ENCODE data around the gene FAF1. TPM values are rescaled to one million over a fixed set of nuclear protein-coding genes. Genes with fewer than 3 reads are reported as not detected.

Gene FAF1
- total RNA-seq, 2 donors from 2014 or later = 45.8 to 50.1 TPM

DNA sequence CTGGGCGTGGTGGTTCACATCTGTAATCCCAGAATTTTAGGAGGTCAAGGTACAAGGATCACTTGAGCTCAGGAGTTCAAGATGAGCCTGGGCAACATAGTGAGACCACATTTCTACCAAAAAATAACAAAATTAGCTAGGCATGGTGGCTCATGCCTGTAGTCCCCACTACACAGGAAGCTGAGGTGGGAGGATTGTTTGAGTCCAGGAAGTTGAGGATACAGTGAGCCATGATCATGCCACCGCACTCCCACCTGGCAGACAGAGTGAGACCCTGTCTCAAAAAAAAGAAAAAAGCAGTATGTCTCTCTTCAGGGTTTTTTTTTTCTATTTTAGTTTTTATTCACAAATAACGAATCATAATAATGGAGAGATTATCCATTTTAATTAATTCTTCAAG lies 303.1 kb downstream of the FAF1 start:
- Mint-ChIP-seq H3K36me3 (ENCODE audit: low read depth) (no peaks in the 10 kb centered on the region), H3K4me3 (no peak overlapping the region), H3K27ac (no peak overlapping the region), H3K27me3 (no peaks in the 10 kb centered on the region), H3K4me1 (peaks cover 6% of the 10 kb centered on the region)
- H3K9me3 ChIP-seq (ENCODE audit: control insufficient read depth, low read length, poor library complexity, severe bottlenecking) = no peaks in the 10 kb centered on the region
- no peak for ATAC-seq
- no peak for DNase-seq

DNA sequence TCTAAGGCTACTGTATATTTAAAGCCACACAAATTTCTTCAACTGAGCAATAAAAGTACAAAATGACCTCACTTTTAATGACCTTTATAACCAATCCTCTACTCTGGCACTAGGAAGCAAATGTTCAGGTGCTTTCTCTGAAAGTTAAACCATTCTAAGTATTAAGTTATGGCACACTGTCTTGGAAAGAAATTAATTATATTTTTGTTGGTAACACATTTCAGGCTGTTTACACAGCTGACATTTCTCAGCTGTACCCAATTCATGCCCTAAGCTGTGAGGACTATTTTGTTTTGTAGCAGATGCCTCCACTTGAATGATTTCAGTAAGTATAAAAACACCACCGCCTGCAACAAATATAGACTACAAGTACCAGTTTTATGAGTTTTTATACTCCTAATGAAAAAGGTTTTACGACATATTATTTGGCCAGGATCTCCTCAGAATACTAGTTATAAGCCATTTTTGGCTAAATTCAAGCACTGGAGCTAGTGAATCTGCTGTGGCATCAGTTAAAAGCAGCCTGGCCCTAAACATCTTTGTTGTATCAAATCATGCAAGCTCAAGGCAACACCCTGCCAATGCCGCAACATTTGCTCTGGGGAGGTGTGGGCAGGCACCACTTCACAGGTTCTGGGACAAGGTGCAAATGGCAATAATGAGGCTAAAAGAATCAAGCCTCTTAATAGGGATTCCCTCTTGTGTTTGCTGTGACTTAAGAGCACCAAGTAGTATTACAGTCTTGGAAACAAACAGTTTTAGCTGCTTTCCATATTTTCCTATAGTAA lies 308.4 kb downstream of the FAF1 start:
- Mint-ChIP-seq H3K27ac (no peak overlapping the region), H3K36me3 (ENCODE audit: low read depth) (peaks cover 2% of the 10 kb centered on the region), H3K4me1 (no peaks in the 10 kb centered on the region), H3K4me3 (no peak overlapping the region), H3K27me3 (no peaks in the 10 kb centered on the region)
- no peaks in the 10 kb centered on the region for H3K9me3 ChIP-seq (ENCODE audit: control insufficient read depth, low read length, poor library complexity, severe bottlenecking)
- DNase-seq (no peak), ATAC-seq (no peak)

- no peak overlapping the region for H3K4me3 Mint-ChIP-seq
- DNase-seq (no peak), ATAC-seq (no peak)
- H3K4me1 Mint-ChIP-seq = no peaks in the 10 kb centered on the region
- no peaks in the 10 kb centered on the region for H3K27me3 Mint-ChIP-seq
- H3K36me3 Mint-ChIP-seq (ENCODE audit: low read depth) = peaks cover 5% of the 10 kb centered on the region
- no peaks in the 10 kb centered on the region for H3K9me3 ChIP-seq (ENCODE audit: control insufficient read depth, low read length, poor library complexity, severe bottlenecking)
- H3K27ac Mint-ChIP-seq = no peak overlapping the region
Measured at GRCh38 chr1:50646526-50646925, 313.5 kb downstream of the FAF1 start.

DNA sequence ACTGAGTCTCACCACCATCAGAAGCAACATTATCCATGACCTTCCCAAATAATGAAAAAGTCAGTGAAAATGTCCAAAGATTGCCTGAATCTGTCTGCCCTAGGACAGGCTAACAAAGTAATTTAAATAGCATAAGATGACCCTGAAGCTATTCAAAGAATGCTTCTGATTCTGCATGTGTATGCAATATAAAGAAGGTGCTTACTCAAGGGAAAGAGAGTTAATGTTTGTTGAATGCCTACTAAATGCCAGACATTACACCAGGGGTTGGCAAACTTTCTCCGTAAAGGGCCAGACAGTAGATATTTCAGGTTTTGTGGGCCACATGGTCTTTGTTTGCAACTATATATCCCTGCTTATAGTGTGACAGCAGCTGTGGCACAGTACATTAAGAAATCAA lies 314.9 kb downstream of the FAF1 start:
- H3K27me3 Mint-ChIP-seq = no peaks in the 10 kb centered on the region
- H3K4me1 Mint-ChIP-seq = no peaks in the 10 kb centered on the region
- no peaks in the 10 kb centered on the region for H3K9me3 ChIP-seq (ENCODE audit: control insufficient read depth, low read length, poor library complexity, severe bottlenecking)
- H3K4me3 Mint-ChIP-seq = no peak overlapping the region
- DNase-seq (no peak), ATAC-seq (no peak)
- H3K27ac Mint-ChIP-seq = no peak overlapping the region
- peaks cover 5% of the 10 kb centered on the region for H3K36me3 Mint-ChIP-seq (ENCODE audit: low read depth)

- no peak for DNase-seq
- H3K4me1 Mint-ChIP-seq = no peaks in the 10 kb centered on the region
- no peak for ATAC-seq
- no peak overlapping the region for H3K27ac Mint-ChIP-seq
- no peaks in the 10 kb centered on the region for H3K9me3 ChIP-seq (ENCODE audit: control insufficient read depth, low read length, poor library complexity, severe bottlenecking)
- no peaks in the 10 kb centered on the region for H3K27me3 Mint-ChIP-seq
- peaks cover 5% of the 10 kb centered on the region for H3K36me3 Mint-ChIP-seq (ENCODE audit: low read depth)
- H3K4me3 Mint-ChIP-seq = no peak overlapping the region
Measured at GRCh38 chr1:50644447-50645105, 315.5 kb downstream of the FAF1 start.

GRCh38 chr1:50637460-50637859 lies 322.6 kb downstream of the FAF1 start:
- Mint-ChIP-seq H3K4me1 (no peaks in the 10 kb centered on the region), H3K27me3 (no peaks in the 10 kb centered on the region), H3K4me3 (no peak overlapping the region), H3K27ac (no peak overlapping the region), H3K36me3 (ENCODE audit: low read depth) (no peaks in the 10 kb centered on the region)
- no peaks in the 10 kb centered on the region for H3K9me3 ChIP-seq (ENCODE audit: control insufficient read depth, low read length, poor library complexity, severe bottlenecking)
- DNase-seq (no peak), ATAC-seq (no peak)

DNA sequence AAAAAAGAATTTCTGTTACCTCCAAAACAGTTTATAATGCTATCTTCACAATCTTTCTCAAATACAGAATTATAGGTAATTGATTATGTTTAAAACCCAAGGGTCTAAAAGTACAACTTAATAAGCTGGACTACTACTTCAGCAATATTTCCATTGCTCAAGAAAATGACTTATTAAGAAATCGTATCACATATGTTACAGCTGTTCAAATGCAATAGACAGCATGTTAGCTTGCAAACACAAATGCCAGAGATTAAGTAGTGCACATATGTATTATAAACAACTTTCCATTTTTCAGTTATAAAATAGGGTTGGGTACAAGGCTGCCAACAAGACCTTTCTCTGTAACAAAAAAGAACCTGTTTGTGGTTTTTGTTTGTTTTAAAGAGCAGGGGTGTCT lies 325.8 kb downstream of the FAF1 start:
- no peak overlapping the region for H3K4me3 Mint-ChIP-seq
- peaks cover 2% of the 10 kb centered on the region for H3K4me1 Mint-ChIP-seq
- H3K36me3 Mint-ChIP-seq (ENCODE audit: low read depth) = no peaks in the 10 kb centered on the region
- DNase-seq (no peak), ATAC-seq (no peak)
- H3K9me3 ChIP-seq (ENCODE audit: control insufficient read depth, low read length, poor library complexity, severe bottlenecking) = no peaks in the 10 kb centered on the region
- no peak overlapping the region for H3K27ac Mint-ChIP-seq
- no peaks in the 10 kb centered on the region for H3K27me3 Mint-ChIP-seq

DNA sequence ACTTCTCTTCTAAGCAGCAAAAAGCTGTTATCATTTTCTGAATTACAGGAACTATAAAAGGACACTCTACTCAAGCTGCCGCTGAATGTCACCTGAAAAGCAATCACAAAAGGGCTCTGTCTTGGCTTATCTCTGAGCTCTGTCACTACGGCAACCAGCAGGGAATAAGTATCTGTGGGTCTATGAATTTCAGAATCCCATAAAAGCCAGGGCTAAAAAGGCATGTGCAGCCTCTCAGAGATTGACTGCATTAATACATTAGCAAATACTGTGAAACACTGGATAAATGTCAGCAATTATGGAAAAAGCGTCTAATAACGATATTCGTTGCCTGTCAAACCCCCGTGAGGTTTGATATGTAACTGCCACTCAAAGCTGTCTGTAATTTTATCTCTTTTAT lies 326.6 kb downstream of the FAF1 start:
- DNase-seq (no peak), ATAC-seq (no peak)
- no peaks in the 10 kb centered on the region for H3K9me3 ChIP-seq (ENCODE audit: control insufficient read depth, low read length, poor library complexity, severe bottlenecking)
- H3K4me1 Mint-ChIP-seq = peaks cover 2% of the 10 kb centered on the region
- no peak overlapping the region for H3K27ac Mint-ChIP-seq
- H3K4me3 Mint-ChIP-seq = no peak overlapping the region
- no peaks in the 10 kb centered on the region for H3K36me3 Mint-ChIP-seq (ENCODE audit: low read depth)
- H3K27me3 Mint-ChIP-seq = no peaks in the 10 kb centered on the region

GRCh38 chr1:50631161-50631560 lies 328.9 kb downstream of the FAF1 start:
- no peaks in the 10 kb centered on the region for H3K9me3 ChIP-seq (ENCODE audit: control insufficient read depth, low read length, poor library complexity, severe bottlenecking)
- Mint-ChIP-seq H3K27me3 (no peaks in the 10 kb centered on the region), H3K4me3 (no peak overlapping the region), H3K4me1 (peaks cover 2% of the 10 kb centered on the region), H3K36me3 (ENCODE audit: low read depth) (peaks cover 2% of the 10 kb centered on the region), H3K27ac (no peak overlapping the region)
- DNase-seq = no peak
- no peak for ATAC-seq

- peaks cover 2% of the 10 kb centered on the region for H3K4me1 Mint-ChIP-seq
- DNase-seq (no peak), ATAC-seq (no peak)
- no peaks in the 10 kb centered on the region for H3K27me3 Mint-ChIP-seq
- H3K36me3 Mint-ChIP-seq (ENCODE audit: low read depth) = peaks cover 2% of the 10 kb centered on the region
- H3K4me3 Mint-ChIP-seq = no peak overlapping the region
- no peaks in the 10 kb centered on the region for H3K9me3 ChIP-seq (ENCODE audit: control insufficient read depth, low read length, poor library complexity, severe bottlenecking)
- H3K27ac Mint-ChIP-seq = no peak overlapping the region
Measured at GRCh38 chr1:50622259-50622658, 337.8 kb downstream of the FAF1 start.

DNA sequence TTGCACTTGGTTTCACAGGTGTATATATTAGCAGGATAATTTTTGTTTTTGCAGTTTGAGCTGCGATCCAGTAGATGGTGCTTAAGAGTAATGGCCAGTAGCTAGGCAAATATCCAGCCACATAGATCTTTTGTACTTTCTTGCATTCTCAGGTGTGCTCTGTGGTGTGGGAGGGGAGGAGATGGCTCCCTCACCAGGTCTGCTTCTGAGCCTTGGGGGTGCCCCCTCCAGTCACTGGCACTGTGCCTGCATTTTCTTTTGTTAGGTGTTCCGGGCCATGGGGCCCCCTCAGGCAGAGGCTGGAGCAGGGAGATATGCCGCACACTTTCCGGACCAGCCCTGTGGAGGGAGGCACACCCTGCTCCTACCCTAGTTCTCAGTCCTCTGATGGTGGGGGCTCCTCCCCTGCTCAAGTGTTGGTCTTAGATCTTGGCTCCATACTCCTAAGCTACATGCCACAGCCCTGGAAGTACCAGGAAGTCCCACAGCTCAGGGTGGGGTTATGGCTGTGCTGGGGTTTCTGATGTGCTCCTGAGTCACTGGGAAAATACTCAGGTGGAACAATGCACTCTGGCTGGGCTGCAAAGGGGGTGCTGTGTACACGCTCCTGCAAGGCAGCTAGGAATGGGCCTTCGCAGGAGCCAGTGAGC lies 339.3 kb downstream of the FAF1 start:
- Mint-ChIP-seq H3K36me3 (ENCODE audit: low read depth) (peaks cover 2% of the 10 kb centered on the region), H3K27ac (no peak overlapping the region), H3K27me3 (no peaks in the 10 kb centered on the region), H3K4me1 (peaks cover 2% of the 10 kb centered on the region), H3K4me3 (no peak overlapping the region)
- no peaks in the 10 kb centered on the region for H3K9me3 ChIP-seq (ENCODE audit: control insufficient read depth, low read length, poor library complexity, severe bottlenecking)
- no peak for ATAC-seq
- DNase-seq = no peak

DNA sequence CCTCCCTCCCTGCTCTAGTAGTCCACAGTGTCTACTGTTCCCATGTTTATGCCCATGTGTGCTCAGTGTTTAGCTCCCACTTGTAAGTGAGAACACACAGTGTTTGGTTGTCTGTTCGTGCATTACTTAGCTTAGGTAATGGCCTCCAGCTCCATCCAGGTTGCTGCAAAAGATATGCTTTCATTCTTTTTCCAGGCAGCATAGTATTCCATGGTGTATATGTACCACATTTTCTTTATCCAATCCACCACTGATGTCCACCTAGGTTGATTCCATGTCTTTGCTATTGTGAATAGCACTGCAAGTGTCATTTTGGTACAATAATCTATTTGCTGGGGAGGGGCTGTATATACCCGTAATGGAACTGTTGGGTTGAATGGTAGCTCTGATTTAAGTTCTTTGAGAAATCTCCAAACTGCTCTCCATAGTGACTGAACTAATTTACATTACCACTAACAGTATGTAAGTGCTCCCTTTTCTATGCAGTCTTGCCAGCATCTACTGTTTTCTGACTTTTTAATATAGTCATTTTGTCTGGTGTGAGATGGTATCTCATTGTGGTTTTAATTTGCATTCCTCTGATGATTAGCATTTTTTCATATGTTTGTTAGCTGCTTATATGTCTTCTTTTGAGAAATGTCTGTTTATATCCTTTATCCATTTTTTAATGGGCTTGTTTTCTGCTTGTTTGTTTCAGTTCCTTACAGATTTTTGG lies 344.9 kb downstream of the FAF1 start:
- no peaks in the 10 kb centered on the region for H3K9me3 ChIP-seq (ENCODE audit: control insufficient read depth, low read length, poor library complexity, severe bottlenecking)
- DNase-seq = no peak
- no peak for ATAC-seq
- Mint-ChIP-seq H3K36me3 (ENCODE audit: low read depth) (no peaks in the 10 kb centered on the region), H3K27me3 (no peaks in the 10 kb centered on the region), H3K27ac (no peak overlapping the region), H3K4me3 (no peak overlapping the region), H3K4me1 (no peaks in the 10 kb centered on the region)

DNA sequence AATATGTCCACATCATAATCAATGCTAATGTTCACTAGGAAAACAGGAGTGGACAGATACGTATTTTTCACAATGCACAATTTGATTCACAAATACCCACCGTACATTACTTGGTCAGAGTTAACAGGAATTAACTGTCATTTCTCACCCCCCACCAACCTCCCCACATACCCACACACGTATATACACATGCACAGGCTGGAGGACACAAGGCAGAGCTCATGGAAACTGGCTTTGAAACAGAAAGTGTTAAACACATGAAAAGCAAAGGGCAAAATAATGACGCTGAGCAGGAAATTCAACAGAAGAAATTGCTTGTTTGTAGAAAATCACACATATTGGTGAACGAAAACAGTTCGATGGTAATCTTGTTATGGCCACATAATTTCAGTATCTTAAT lies 348.4 kb downstream of the FAF1 start:
- no peak for DNase-seq
- no peak overlapping the region for H3K4me3 Mint-ChIP-seq
- H3K27ac Mint-ChIP-seq = no peak overlapping the region
- H3K27me3 Mint-ChIP-seq = no peaks in the 10 kb centered on the region
- H3K36me3 Mint-ChIP-seq (ENCODE audit: low read depth) = no peaks in the 10 kb centered on the region
- no peaks in the 10 kb centered on the region for H3K4me1 Mint-ChIP-seq
- no peaks in the 10 kb centered on the region for H3K9me3 ChIP-seq (ENCODE audit: control insufficient read depth, low read length, poor library complexity, severe bottlenecking)
- no peak for ATAC-seq

Data from T-helper 17 cell (primary cell).